CD8-positive, alpha-beta memory T cell (primary cell): ENCODE results near the gene BEST3. TPM values are rescaled to one million over a fixed set of nuclear protein-coding genes. Genes with fewer than 3 reads are reported as not detected.

Experiments
- CTCF ChIA-PET: fragments of 350-600 bp; sonication (Branson Sonifier 250); formaldehyde crosslinking; loops from one replicate; lab custom pipeline; 2021; ENCODE audit warnings: antibody characterized with exemption; lab: Charles Lee
- POLR2A ChIA-PET: fragments of 350-600 bp; sonication (Branson Sonifier 250); formaldehyde crosslinking; loops from one replicate; lab custom pipeline; 2021; ENCODE audit warnings: antibody characterized with exemption; lab: Charles Lee
- DNase-seq, 5 donors: peaks; one replicate each; pipeline versions ENCODE4 v3.0.0 to v3.0.0-alpha.2; 2020 to 2022; ENCODE audit warnings: mixed read lengths in 1 of 5
- H3K27ac ChIP-seq: one replicate; pipeline ENCODE4 v1.7.0; 2013; ENCODE audit warnings: low read depth, mild to moderate bottlenecking, low read length, moderate library complexity
- H3K27me3 ChIP-seq: 2 replicates; pipeline ENCODE4 v1.7.0; 2013; ENCODE audit warnings: low read length, mild to moderate bottlenecking; ENCODE audit not compliant: insufficient read depth, poor library complexity, severe bottlenecking
- H3K36me3 ChIP-seq: 2 replicates; pipeline ENCODE4 v1.7.0; 2013; ENCODE audit warnings: mild to moderate bottlenecking, low read length, moderate library complexity; ENCODE audit not compliant: insufficient read depth
- H3K4me1 ChIP-seq: 2 replicates; pipeline ENCODE4 v1.7.0; 2013; ENCODE audit warnings: mild to moderate bottlenecking, low read length, moderate library complexity; ENCODE audit not compliant: insufficient read depth
- H3K4me3 ChIP-seq: 2 replicates; pipeline ENCODE4 v1.7.0; 2013; ENCODE audit warnings: mild to moderate bottlenecking, low read length
- H3K9me3 ChIP-seq: 2 replicates; pipeline ENCODE4 v1.7.0; 2013; ENCODE audit warnings: mild to moderate bottlenecking, low read length
- H3K27ac Mint-ChIP-seq, 8 donors: one replicate each; pipeline ENCODE4 v1.8.0; 2020 to 2021; ENCODE audit warnings: mixed read lengths in 8 of 8, mild to moderate bottlenecking in 6 of 8, inconsistent platforms in 3 of 8, moderate library complexity in 3 of 8
- H3K27me3 Mint-ChIP-seq, 2 donors: one replicate each; pipeline ENCODE4 v1.8.0; 2020 to 2021; ENCODE audit warnings: mixed read lengths in 2 of 2, mild to moderate bottlenecking in 1 of 2, moderate library complexity in 1 of 2
- H3K36me3 Mint-ChIP-seq, 3 donors: one replicate each; pipeline ENCODE4 v1.8.0; 2020 to 2021; ENCODE audit warnings: mixed read lengths in 3 of 3, inconsistent platforms in 1 of 3, mild to moderate bottlenecking in 1 of 3
- H3K4me1 Mint-ChIP-seq, 3 donors: one replicate each; pipeline ENCODE4 v1.8.0; 2020 to 2021; ENCODE audit warnings: mixed read lengths in 3 of 3, inconsistent platforms in 1 of 3, mild to moderate bottlenecking in 1 of 3
- H3K4me3 Mint-ChIP-seq, 7 donors: one replicate each; pipeline ENCODE4 v1.8.0; 2020 to 2021; ENCODE audit warnings: mixed read lengths in 7 of 7, mild to moderate bottlenecking in 6 of 7, moderate library complexity in 4 of 7, inconsistent platforms in 2 of 7
- H3K9me3 Mint-ChIP-seq, 5 donors: one replicate each; pipeline ENCODE4 v1.8.0; 2020 to 2022; ENCODE audit warnings: mixed read lengths in 5 of 5, mild to moderate bottlenecking in 3 of 5, moderate library complexity in 2 of 5, inconsistent platforms in 1 of 5
- polyA plus RNA-seq: library from polyadenylated mRNA; unstranded; fragments of 300-500 nt; fragmentation: Illumina TruSeq; gene quantifications from one replicate; pipeline ENCODE4 v1.2.3, GENCODE V29; 2021
- total RNA-seq, 2 experiments: library from RNA; stranded (reverse); gene quantifications; one replicate each; pipeline ENCODE4 v1.2.3, GENCODE V29; 2021

The BEST3 gene
- total and polyA plus RNA-seq, 3 experiments from 2014 or later: not detected

DNA sequence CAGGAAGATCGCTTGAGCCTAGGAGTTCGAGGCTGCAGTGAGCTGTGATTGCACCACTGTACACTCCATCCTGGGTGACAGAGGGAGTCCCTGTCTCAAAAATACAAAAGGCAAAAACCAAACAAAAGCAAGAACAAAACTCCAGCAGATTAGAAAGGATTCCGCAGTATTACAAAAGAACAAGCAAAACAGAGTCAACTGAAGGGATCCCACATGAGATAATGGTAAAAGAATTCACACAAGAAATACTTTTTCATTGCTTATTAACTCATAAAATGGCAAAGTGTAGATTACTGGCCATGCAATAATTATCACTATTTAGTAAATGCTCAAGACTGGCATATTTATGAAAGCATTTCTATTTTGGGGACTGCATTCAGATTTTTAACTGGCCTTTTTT is 35.4 kb downstream of the BEST3 start:
- no peaks in the 10 kb centered on the region for H3K4me1 ChIP-seq
- ChIA-PET CTCF (no interaction called here), POLR2A (no interaction called here)
- H3K27me3 ChIP-seq: no peaks in the 10 kb centered on the region
- H3K27ac Mint-ChIP-seq: no peak overlapping the region
- no peaks in the 10 kb centered on the region for H3K36me3 ChIP-seq
- H3K4me3 Mint-ChIP-seq: no peak overlapping the region
- no peaks in the 10 kb centered on the region for H3K9me3 Mint-ChIP-seq
- no peaks in the 10 kb centered on the region for H3K36me3 Mint-ChIP-seq
- no peaks in the 10 kb centered on the region for H3K4me1 Mint-ChIP-seq
- H3K27me3 Mint-ChIP-seq: peaks cover 10 to 15% of the 10 kb centered on the region in 2 donors
- H3K27ac ChIP-seq: no peak overlapping the region
- DNase-seq: no peak
- no peaks in the 10 kb centered on the region for H3K9me3 ChIP-seq
- H3K4me3 ChIP-seq: no peak overlapping the region

- Histone ChIP-seq H3K27ac (no peak overlapping the region), H3K36me3 (no peaks in the 10 kb centered on the region), H3K4me1 (no peaks in the 10 kb centered on the region), H3K4me3 (no peak overlapping the region), H3K9me3 (no peaks in the 10 kb centered on the region), H3K27me3 (no peaks in the 10 kb centered on the region)
- H3K9me3 Mint-ChIP-seq: no peaks in the 10 kb centered on the region
- H3K27ac Mint-ChIP-seq: no peak overlapping the region
- ChIA-PET POLR2A (no interaction called here), CTCF (no interaction called here)
- peaks cover 10 to 22% of the 10 kb centered on the region in 2 donors for H3K27me3 Mint-ChIP-seq
- H3K36me3 Mint-ChIP-seq: no peaks in the 10 kb centered on the region
- H3K4me1 Mint-ChIP-seq: no peaks in the 10 kb centered on the region
- H3K4me3 Mint-ChIP-seq: no peak overlapping the region
- DNase-seq: no peak
These were observed 36.3 kb downstream of the BEST3 start for GRCh38 chr12:69662764-69663163.

DNA sequence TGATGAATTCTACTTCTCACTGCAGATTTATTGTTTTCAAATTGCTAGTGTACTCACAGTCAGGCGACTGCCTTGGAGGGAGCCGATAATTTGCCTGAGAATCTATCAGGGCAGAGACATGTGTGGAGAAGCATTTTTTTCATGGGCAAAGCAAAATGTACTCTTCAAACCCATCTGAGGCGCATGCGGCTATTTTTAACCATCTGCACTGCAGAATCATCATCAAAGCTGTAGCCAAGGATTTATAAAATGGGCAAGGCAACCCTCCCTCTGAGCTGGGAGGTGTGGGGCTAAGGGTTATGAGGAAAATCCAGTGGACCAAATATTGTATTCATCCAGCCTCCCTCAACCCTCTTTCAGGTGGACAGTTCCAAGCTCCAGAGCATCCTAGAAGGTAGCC is 37.7 kb downstream of the BEST3 start:
- ChIA-PET CTCF (no interaction called here), POLR2A (no interaction called here)

GRCh38 chr12:69660164-69660863 is 38.8 kb downstream of the BEST3 start:
- no peak overlapping the region for H3K4me3 ChIP-seq
- no peak for DNase-seq
- H3K9me3 ChIP-seq: no peaks in the 10 kb centered on the region
- Mint-ChIP-seq H3K36me3 (no peaks in the 10 kb centered on the region), H3K4me1 (no peaks in the 10 kb centered on the region), H3K4me3 (no peak overlapping the region), H3K27me3 (peaks cover 9 to 34% of the 10 kb centered on the region in 2 donors), H3K27ac (no peak overlapping the region), H3K9me3 (no peaks in the 10 kb centered on the region)
- H3K27me3 ChIP-seq: no peaks in the 10 kb centered on the region
- no peaks in the 10 kb centered on the region for H3K36me3 ChIP-seq
- H3K4me1 ChIP-seq: no peaks in the 10 kb centered on the region
- ChIA-PET CTCF (no interaction called here), POLR2A (no interaction called here)
- no peak overlapping the region for H3K27ac ChIP-seq

More for the DNA sequence above, 37.7 kb downstream of the BEST3 start:
- no peaks in the 10 kb centered on the region for H3K36me3 Mint-ChIP-seq
- H3K4me3 Mint-ChIP-seq: no peak overlapping the region
- DNase-seq: no peak
- H3K4me3 ChIP-seq: no peak overlapping the region
- no peaks in the 10 kb centered on the region for H3K4me1 Mint-ChIP-seq
- H3K27ac ChIP-seq: no peak overlapping the region
- no peaks in the 10 kb centered on the region for H3K27me3 ChIP-seq
- H3K36me3 ChIP-seq: no peaks in the 10 kb centered on the region
- H3K27ac Mint-ChIP-seq: no peak overlapping the region
- H3K27me3 Mint-ChIP-seq: peaks cover 7 to 28% of the 10 kb centered on the region in 2 donors
- no peaks in the 10 kb centered on the region for H3K9me3 ChIP-seq
- H3K4me1 ChIP-seq: no peaks in the 10 kb centered on the region
- H3K9me3 Mint-ChIP-seq: no peaks in the 10 kb centered on the region

DNA sequence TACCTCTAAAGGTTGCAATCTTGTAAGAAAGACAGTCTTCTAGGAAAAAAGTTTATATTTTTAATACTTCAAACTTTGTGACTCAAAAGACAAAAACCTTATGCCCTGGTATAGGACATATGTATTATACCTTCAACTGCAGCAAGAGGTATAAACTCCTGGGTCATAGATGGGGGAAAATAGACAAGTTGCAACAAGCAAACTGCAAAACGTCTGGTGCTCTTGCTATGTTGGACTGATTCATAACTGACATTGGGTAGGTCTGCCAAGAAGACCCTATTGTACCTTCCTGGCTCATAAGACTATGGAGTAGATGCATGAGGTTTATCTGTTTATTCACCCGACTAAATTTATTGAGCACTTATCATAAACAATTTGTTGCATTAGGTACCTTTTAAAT is 40.9 kb downstream of the BEST3 start:
- Mint-ChIP-seq H3K4me3 (no peak overlapping the region), H3K4me1 (no peaks in the 10 kb centered on the region), H3K27ac (no peak overlapping the region), H3K9me3 (no peaks in the 10 kb centered on the region), H3K36me3 (no peaks in the 10 kb centered on the region), H3K27me3 (peaks cover 11 to 40% of the 10 kb centered on the region in 2 donors)
- DNase-seq: no peak
- Histone ChIP-seq H3K27ac (peak overlapping the region; percentile 25), H3K4me3 (no peak overlapping the region), H3K27me3 (no peaks in the 10 kb centered on the region), H3K9me3 (no peaks in the 10 kb centered on the region), H3K36me3 (no peaks in the 10 kb centered on the region), H3K4me1 (no peaks in the 10 kb centered on the region)
- POLR2A ChIA-PET: no interaction called here
- CTCF ChIA-PET: no interaction called here

DNA sequence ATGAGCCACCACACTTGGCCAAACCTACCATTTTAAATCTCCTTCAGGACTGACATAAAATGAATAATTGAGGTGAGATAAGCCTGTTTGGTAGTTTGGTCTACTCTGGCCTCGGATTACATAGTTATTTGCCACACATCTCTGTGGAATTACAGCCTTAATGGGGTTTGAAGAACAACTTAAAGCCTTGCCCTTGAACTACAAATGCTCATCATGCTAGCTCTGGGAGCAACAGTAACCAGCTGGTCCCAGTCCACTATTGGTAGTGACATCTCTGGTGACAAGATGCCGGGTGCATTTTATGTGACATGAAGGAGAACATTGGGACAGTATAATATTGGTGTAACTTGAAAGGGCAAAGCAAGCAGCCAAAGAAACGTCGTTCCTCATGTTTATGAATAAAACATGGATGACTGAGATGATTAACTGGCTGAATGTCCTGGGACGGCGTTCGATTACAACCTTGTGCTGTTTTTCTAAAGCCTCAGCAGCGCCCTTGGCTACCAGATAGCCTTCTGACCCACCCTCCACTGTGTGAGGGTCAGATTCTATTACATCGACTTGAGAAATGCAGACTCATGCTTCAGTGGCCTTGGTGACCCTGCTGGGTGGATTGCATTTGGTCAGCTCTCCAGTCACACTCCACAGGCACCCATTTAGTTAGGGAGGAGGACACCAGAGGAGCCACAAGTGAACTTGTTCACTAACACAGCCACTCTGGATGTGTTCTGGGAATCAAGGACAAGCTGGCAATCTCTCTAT is 41.5 kb downstream of the BEST3 start:
- Histone ChIP-seq H3K4me3 (no peak overlapping the region), H3K27ac (peak overlapping the region; percentile 33), H3K27me3 (no peaks in the 10 kb centered on the region), H3K4me1 (no peaks in the 10 kb centered on the region), H3K36me3 (no peaks in the 10 kb centered on the region), H3K9me3 (no peaks in the 10 kb centered on the region)
- ChIA-PET POLR2A (no interaction called here), CTCF (no interaction called here)
- peaks cover 11 to 40% of the 10 kb centered on the region in 2 donors for H3K27me3 Mint-ChIP-seq
- no peak overlapping the region for H3K4me3 Mint-ChIP-seq
- no peaks in the 10 kb centered on the region for H3K36me3 Mint-ChIP-seq
- H3K4me1 Mint-ChIP-seq: no peaks in the 10 kb centered on the region
- DNase-seq: no peak
- H3K9me3 Mint-ChIP-seq: no peaks in the 10 kb centered on the region
- no peak overlapping the region for H3K27ac Mint-ChIP-seq

GRCh38 chr12:69655616-69656340 is 43.3 kb downstream of the BEST3 start:
- H3K4me1 ChIP-seq: no peaks in the 10 kb centered on the region
- H3K27ac Mint-ChIP-seq: no peak overlapping the region
- H3K4me1 Mint-ChIP-seq: no peaks in the 10 kb centered on the region
- no peaks in the 10 kb centered on the region for H3K9me3 Mint-ChIP-seq
- H3K27me3 ChIP-seq: no peaks in the 10 kb centered on the region
- no peak overlapping the region for H3K27ac ChIP-seq
- H3K36me3 ChIP-seq: no peaks in the 10 kb centered on the region
- POLR2A ChIA-PET: no interaction called here
- H3K4me3 Mint-ChIP-seq: no peak overlapping the region
- H3K36me3 Mint-ChIP-seq: no peaks in the 10 kb centered on the region
- no peaks in the 10 kb centered on the region for H3K9me3 ChIP-seq
- no peak overlapping the region for H3K4me3 ChIP-seq
- CTCF ChIA-PET: no interaction called here
- peaks cover 10 to 40% of the 10 kb centered on the region in 2 donors for H3K27me3 Mint-ChIP-seq
- no peak for DNase-seq

DNA sequence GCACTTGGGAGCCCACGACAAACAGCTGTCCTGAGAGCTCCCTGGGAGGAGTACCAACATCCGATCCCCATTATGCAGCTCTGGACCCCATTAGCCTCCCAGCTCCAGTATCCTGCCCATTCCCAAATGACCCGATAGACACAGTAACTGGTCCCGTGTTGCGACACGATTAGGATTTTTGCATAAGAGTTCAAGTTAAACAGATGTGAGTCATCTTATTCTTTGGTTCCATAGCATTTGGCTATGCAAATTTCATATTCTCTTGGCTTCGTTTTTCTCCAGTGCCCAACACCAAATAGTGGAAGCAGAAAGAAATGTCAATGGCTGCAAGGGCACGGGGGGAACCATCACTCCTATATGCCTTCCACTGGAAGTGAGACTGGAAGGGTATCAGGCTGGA is 45.4 kb downstream of the BEST3 start:
- Mint-ChIP-seq H3K4me3 (no peak overlapping the region), H3K36me3 (peaks cover 0 to 1% (median 0%) of the 10 kb centered on the region in 3 donors), H3K4me1 (no peaks in the 10 kb centered on the region), H3K9me3 (no peaks in the 10 kb centered on the region), H3K27ac (no peak overlapping the region), H3K27me3 (peaks cover 12 to 45% of the 10 kb centered on the region in 2 donors)
- no peaks in the 10 kb centered on the region for H3K27me3 ChIP-seq
- POLR2A ChIA-PET: no interaction called here
- H3K4me1 ChIP-seq: no peaks in the 10 kb centered on the region
- CTCF ChIA-PET: no interaction called here
- no peak overlapping the region for H3K4me3 ChIP-seq
- DNase-seq: no peak
- H3K36me3 ChIP-seq: no peaks in the 10 kb centered on the region
- H3K9me3 ChIP-seq: no peaks in the 10 kb centered on the region
- no peak overlapping the region for H3K27ac ChIP-seq
